H9 (cell line): Measurements from ENCODE around the gene BCORL1. TPM values are rescaled to one million over a fixed set of nuclear protein-coding genes. Genes with fewer than 3 reads are reported as not detected.

Source experiments
- DNase-seq: peaks from one replicate; pipeline ENCODE4 v3.0.0-alpha.2; 2017
- H2AFZ ChIP-seq: one replicate; pipeline ENCODE4 v1.6.1; 2013; ENCODE audit warnings: mild to moderate bottlenecking, low read length, control low read depth, moderate library complexity
- H2AK5ac ChIP-seq: 2 replicates; pipeline ENCODE4 v1.6.1; 2013; ENCODE audit warnings: low read length, control low read depth, mixed read lengths; ENCODE audit not compliant: insufficient read length
- H2BK120ac ChIP-seq: one replicate; pipeline ENCODE4 v1.6.1; 2013; ENCODE audit warnings: low read depth, mild to moderate bottlenecking, low read length, control low read depth, inconsistent platforms; ENCODE audit not compliant: poor library complexity, severe bottlenecking
- H2BK12ac ChIP-seq: 2 replicates; pipeline ENCODE4 v1.6.1; 2013; ENCODE audit warnings: low read length, control low read depth, mixed read lengths, low read depth; ENCODE audit not compliant: insufficient read length
- H2BK15ac ChIP-seq: 2 replicates; pipeline ENCODE4 v1.6.1; 2013; ENCODE audit warnings: low read depth, low read length, control low read depth
- H2BK20ac ChIP-seq: one replicate; pipeline ENCODE4 v1.6.1; 2013; ENCODE audit warnings: low read depth, mild to moderate bottlenecking, low read length, control low read depth, inconsistent platforms; ENCODE audit not compliant: poor library complexity, severe bottlenecking
- H2BK5ac ChIP-seq: 2 replicates; pipeline ENCODE4 v1.6.1; 2013; ENCODE audit warnings: low read length, control low read depth, mixed read lengths; ENCODE audit not compliant: insufficient read length
- H3K14ac ChIP-seq: 2 replicates; pipeline ENCODE4 v1.6.1; 2013; ENCODE audit warnings: low read length, control low read depth; ENCODE audit not compliant: insufficient read depth
- H3K18ac ChIP-seq: 2 replicates; pipeline ENCODE4 v1.6.1; 2013; ENCODE audit warnings: low read depth, mild to moderate bottlenecking, mixed read lengths, low read length, control low read depth; ENCODE audit not compliant: insufficient read length
- H3K23ac ChIP-seq: 2 replicates; pipeline ENCODE4 v1.6.1; 2013; ENCODE audit warnings: low read length, control low read depth, mixed read lengths, low read depth; ENCODE audit not compliant: insufficient read length
- H3K23me2 ChIP-seq: 2 replicates; pipeline ENCODE4 v1.6.1; 2013; ENCODE audit warnings: low read depth, mild to moderate bottlenecking, mixed read lengths, low read length, control low read depth; ENCODE audit not compliant: insufficient read length, poor library complexity, severe bottlenecking
- H3K27ac ChIP-seq: 2 replicates; pipeline ENCODE4 v1.5.1; 2013; ENCODE audit warnings: low read length, control low read depth, mixed read lengths, low read depth; ENCODE audit not compliant: insufficient read length
- H3K27me3 ChIP-seq: 2 replicates; pipeline ENCODE4 v1.6.1; 2013; ENCODE audit warnings: low read length, control low read depth, inconsistent platforms; ENCODE audit not compliant: insufficient read depth
- H3K4ac ChIP-seq: 2 replicates; pipeline ENCODE4 v1.6.1; 2013; ENCODE audit warnings: low read depth, mild to moderate bottlenecking, control low read depth, inconsistent platforms, low read length, moderate library complexity
- H3K4me1 ChIP-seq: 2 replicates; pipeline ENCODE4 v1.6.1; 2013; ENCODE audit warnings: low read length, control low read depth, inconsistent platforms; ENCODE audit not compliant: insufficient read depth
- H3K4me2 ChIP-seq: 2 replicates; pipeline ENCODE4 v1.6.1; 2013; ENCODE audit warnings: low read length, control low read depth, mixed read lengths; ENCODE audit not compliant: insufficient read length, insufficient read depth
- H3K56ac ChIP-seq: 2 replicates; pipeline ENCODE4 v1.6.1; 2013; ENCODE audit warnings: low read depth, mild to moderate bottlenecking, mixed read lengths, low read length, control low read depth; ENCODE audit not compliant: insufficient read length
- H3K79me1 ChIP-seq: 2 replicates; pipeline ENCODE4 v1.6.1; 2013; ENCODE audit warnings: low read depth, mild to moderate bottlenecking, moderate library complexity, low read length, control low read depth, inconsistent platforms; ENCODE audit not compliant: insufficient read depth, poor library complexity, severe bottlenecking
- H3K79me2 ChIP-seq: 2 replicates; pipeline ENCODE4 v1.6.1; 2013; ENCODE audit warnings: low read length, control low read depth, inconsistent platforms; ENCODE audit not compliant: insufficient read depth
- H3K9ac ChIP-seq: 2 replicates; pipeline ENCODE4 v1.6.1; 2013; ENCODE audit warnings: low read length, control low read depth, mixed read lengths; ENCODE audit not compliant: insufficient read length; ENCODE audit errors: extremely low read depth
- H3K9me3 ChIP-seq: one replicate; pipeline ENCODE4 v1.6.1; 2013; ENCODE audit warnings: low read depth, low read length, inconsistent platforms; ENCODE audit not compliant: control insufficient read depth
- H3T11ph ChIP-seq: one replicate; pipeline ENCODE4 v1.6.1; 2013; ENCODE audit warnings: mild to moderate bottlenecking, low read length, control low read depth, inconsistent platforms
- H4K20me1 ChIP-seq: one replicate; pipeline ENCODE4 v1.6.1; 2013; ENCODE audit not compliant: control insufficient read depth, insufficient read length, insufficient read depth
- H4K5ac ChIP-seq: 2 replicates; pipeline ENCODE4 v1.6.1; 2013; ENCODE audit warnings: low read depth, mild to moderate bottlenecking, mixed read lengths, low read length, control low read depth; ENCODE audit not compliant: insufficient read length
- H4K8ac ChIP-seq: replicated peaks from 2 replicates; pipeline ENCODE4 v1.6.1; 2013; ENCODE audit warnings: low read length, control low read depth, mixed read lengths, low read depth; ENCODE audit not compliant: insufficient read length
- H4K91ac ChIP-seq: 2 replicates; pipeline ENCODE4 v1.6.1; 2013; ENCODE audit warnings: low read depth, mild to moderate bottlenecking, moderate library complexity, mixed read lengths, low read length, control low read depth; ENCODE audit not compliant: insufficient read length
- H3K27ac Mint-ChIP-seq, 3 experiments: 2 replicates in 2 of 3; 3 replicates in 1 of 3; pipeline ENCODE4 v1.8.0; 2020 to 2021; ENCODE audit warnings: mixed read lengths in 3 of 3, mild to moderate bottlenecking in 1 of 3, moderate library complexity in 1 of 3
- H3K27me3 Mint-ChIP-seq: 2 replicates; pipeline ENCODE4 v1.8.0; 2021; ENCODE audit warnings: low read depth, mild to moderate bottlenecking, moderate library complexity, mixed read lengths
- H3K36me3 Mint-ChIP-seq, 3 experiments: 2 replicates in 2 of 3; 3 replicates in 1 of 3; pipeline ENCODE4 v1.8.0; 2020 to 2021; ENCODE audit warnings: low read depth in 3 of 3, mixed read lengths in 3 of 3; ENCODE audit not compliant: insufficient read depth in 1 of 3
- H3K4me1 Mint-ChIP-seq, 2 experiments: 2 replicates each; pipeline ENCODE4 v1.8.0; 2020; ENCODE audit warnings: mixed read lengths in 2 of 2
- H3K4me3 Mint-ChIP-seq, 2 experiments: 2 replicates in 1 of 2; 3 replicates in 1 of 2; pipeline ENCODE4 v1.8.0; 2020 to 2021; ENCODE audit warnings: mild to moderate bottlenecking in 2 of 2, mixed read lengths in 2 of 2, moderate library complexity in 1 of 2
- H3K9me3 Mint-ChIP-seq, 2 experiments: 2 replicates in 1 of 2; 3 replicates in 1 of 2; pipeline ENCODE4 v1.8.0; 2020; ENCODE audit warnings: mild to moderate bottlenecking in 2 of 2, mixed read lengths in 2 of 2, moderate library complexity in 1 of 2
- WGBS: extraction: QIAGEN DNeasy Blood & Tissue Kit; methylation state at CpG from one replicate; pipeline ENCODE4 v1.1.7; 2013; ENCODE audit warnings: missing lambda C conversion rate, low lambda C conversion rate, mixed read lengths; ENCODE audit not compliant: insufficient read length; ENCODE audit errors: extremely low coverage; 5-methylcytosine and 5-hydroxymethylcytosine counted together
- total RNA-seq: library from RNA; stranded (reverse); gene quantifications from 2 replicates; pipeline ENCODE4 v1.2.1, GENCODE V29; 2021
- TF ChIP-seq, protein P1 (sequence below): fragments of 200-600 bp; sonication (generic); conservative IDR thresholded peaks from 3 replicates; pipeline ENCODE4 v1.8.0; 2021; ENCODE audit warnings: antibody characterized with exemption, mild to moderate bottlenecking

Gene BCORL1
- total RNA-seq, 1 experiment from 2014 or later: 6.1 TPM

DNA sequence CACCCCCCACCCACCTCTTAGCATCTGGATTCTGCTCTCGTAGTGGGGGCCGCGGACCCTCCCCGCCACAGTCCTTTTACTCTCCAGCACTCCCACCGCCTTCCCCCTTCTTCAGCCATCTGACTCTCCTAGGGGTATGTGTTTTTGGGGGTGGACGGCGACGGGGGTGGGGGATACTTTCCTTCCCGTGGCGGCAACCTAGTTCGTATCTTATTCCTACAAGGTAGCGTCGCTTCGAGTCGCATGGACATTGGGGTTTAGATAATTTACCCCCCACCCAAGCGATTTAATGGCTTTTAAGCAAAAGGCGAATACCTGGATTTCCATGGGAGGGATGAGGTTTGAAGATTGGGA, 1.3 kb upstream of the BCORL1 start:
- H3K23me2 ChIP-seq: peaks cover 22% of the 10 kb centered on the region
- H3K9me3 Mint-ChIP-seq: peaks cover 0 to 54% of the 10 kb centered on the region in 2 experiments; a peak in 2 of 5 replicates
- H3K14ac ChIP-seq: no peak overlapping the region
- no peak overlapping the region for H2BK5ac ChIP-seq
- no peak overlapping the region for H3K27ac ChIP-seq
- H3T11ph ChIP-seq: no peak overlapping the region
- H3K4me1 ChIP-seq: no peaks in the 10 kb centered on the region
- no peak overlapping the region for H2AFZ ChIP-seq
- H3K79me1 ChIP-seq: no peaks in the 10 kb centered on the region
- H3K36me3 Mint-ChIP-seq: peaks cover 0 to 8% (median 0%) of the 10 kb centered on the region in 3 experiments; a peak in 3 of 7 replicates
- H3K4me1 Mint-ChIP-seq: peaks cover 0 to 16% of the 10 kb centered on the region in 2 experiments; a peak in 3 of 4 replicates
- H4K20me1 ChIP-seq: no peaks in the 10 kb centered on the region
- H3K4ac ChIP-seq: no peak overlapping the region
- H3K27me3 ChIP-seq: peaks cover 25% of the 10 kb centered on the region; the same call in 1 of the 2 replicates
- H3K56ac ChIP-seq: no peak overlapping the region
- H4K5ac ChIP-seq: no peak overlapping the region
- no peak overlapping the region for H4K91ac ChIP-seq
- H3K79me2 ChIP-seq: no peaks in the 10 kb centered on the region
- no peak overlapping the region; a peak in 2 of 5 replicates for H3K4me3 Mint-ChIP-seq
- no peak overlapping the region for H3K27ac Mint-ChIP-seq
- H2BK20ac ChIP-seq: no peak overlapping the region
- H3K9ac ChIP-seq: no peak overlapping the region
- TF ChIP-seq, protein P1, sequence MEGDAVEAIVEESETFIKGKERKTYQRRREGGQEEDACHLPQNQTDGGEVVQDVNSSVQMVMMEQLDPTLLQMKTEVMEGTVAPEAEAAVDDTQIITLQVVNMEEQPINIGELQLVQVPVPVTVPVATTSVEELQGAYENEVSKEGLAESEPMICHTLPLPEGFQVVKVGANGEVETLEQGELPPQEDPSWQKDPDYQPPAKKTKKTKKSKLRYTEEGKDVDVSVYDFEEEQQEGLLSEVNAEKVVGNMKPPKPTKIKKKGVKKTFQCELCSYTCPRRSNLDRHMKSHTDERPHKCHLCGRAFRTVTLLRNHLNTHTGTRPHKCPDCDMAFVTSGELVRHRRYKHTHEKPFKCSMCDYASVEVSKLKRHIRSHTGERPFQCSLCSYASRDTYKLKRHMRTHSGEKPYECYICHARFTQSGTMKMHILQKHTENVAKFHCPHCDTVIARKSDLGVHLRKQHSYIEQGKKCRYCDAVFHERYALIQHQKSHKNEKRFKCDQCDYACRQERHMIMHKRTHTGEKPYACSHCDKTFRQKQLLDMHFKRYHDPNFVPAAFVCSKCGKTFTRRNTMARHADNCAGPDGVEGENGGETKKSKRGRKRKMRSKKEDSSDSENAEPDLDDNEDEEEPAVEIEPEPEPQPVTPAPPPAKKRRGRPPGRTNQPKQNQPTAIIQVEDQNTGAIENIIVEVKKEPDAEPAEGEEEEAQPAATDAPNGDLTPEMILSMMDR: no peak
- H3K27me3 Mint-ChIP-seq: peaks cover 75% of the 10 kb centered on the region
- H3K4me2 ChIP-seq: peak overlapping the region; percentile 46
- no peak overlapping the region for H2BK15ac ChIP-seq
- no peak overlapping the region for H4K8ac ChIP-seq
- H3K9me3 ChIP-seq: peaks cover 8% of the 10 kb centered on the region
- H3K18ac ChIP-seq: no peak overlapping the region
- no peak overlapping the region for H2BK120ac ChIP-seq
- H2AK5ac ChIP-seq: no peak overlapping the region
- DNase-seq: no peak
- no peak overlapping the region for H2BK12ac ChIP-seq
- H3K23ac ChIP-seq: no peak overlapping the region
- no CpG with 5 or more reads among the region's 17 CpGs for WGBS
